Measurements from ENCODE around the gene PFKP.

Gene PFKP

DNA sequence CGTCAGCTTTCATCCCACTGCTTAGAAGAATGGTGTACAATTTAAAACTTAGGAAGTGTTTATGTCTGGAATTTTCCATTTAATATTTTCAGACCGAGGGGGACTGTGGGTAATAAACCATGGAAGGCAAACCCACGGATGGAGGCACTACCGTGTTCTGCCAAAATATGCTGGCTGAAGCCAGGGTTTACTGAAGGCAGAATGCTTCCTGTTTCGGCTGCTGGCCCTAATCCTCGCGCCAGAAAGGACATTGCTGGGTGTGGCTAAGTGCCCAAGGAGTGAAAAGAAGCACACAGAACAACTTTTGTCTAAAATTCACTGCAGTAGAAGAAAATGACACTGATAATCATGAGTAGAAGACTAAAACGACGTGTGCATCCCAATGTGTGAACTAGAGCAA, 72.9 kb downstream of the PFKP start:
- no peak for DNase-seq (ENCODE audit: low read depth)
- no peak for TF ChIP-seq MAX (IDR thresholded peaks at IDR 0.05; ENCODE audit: low read depth, low read length)
- no peak for TF ChIP-seq CTCF (IDR thresholded peaks at IDR 0.05; ENCODE audit: low read depth, low read length)
- no peak for TF ChIP-seq POLR2A (IDR thresholded peaks at IDR 0.05; ENCODE audit: extremely low read depth, insufficient read length)
- no peak for TF ChIP-seq MYC (IDR thresholded peaks at IDR 0.05; ENCODE audit: low read depth, low read length)
- no peak overlapping the region for H3K4me3 ChIP-seq (ENCODE audit: low read depth, low read length)

DNA sequence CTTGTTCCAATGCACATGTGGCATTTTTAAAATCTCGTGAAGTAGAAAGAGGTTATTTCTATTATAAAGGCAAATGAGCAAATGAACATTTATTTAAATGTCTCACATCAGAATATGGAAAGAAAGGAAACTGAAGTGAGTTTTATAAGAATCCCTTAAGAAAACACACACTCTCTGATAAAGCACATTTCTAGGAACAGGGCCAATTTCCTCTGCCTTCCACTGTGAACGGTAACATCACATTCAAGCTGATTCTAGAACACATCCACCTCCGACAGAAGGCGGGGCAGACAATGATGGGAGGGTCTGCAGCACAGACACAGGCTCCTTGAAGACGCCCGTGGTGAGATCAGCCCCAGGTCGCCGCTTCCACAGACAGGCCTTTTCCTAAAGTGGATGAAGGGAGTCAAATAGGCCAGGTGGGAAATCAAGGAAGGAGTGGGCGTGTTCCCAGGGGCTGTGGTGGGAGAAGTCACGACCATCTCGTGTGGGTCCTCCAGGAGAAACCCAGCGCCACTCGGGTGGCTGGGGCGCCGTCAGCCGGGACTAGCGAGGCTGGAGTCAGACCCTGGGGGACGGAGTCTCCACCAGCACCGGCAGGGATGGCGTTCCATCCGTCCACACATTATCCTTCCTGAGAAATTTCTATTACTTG, 74.1 kb downstream of the PFKP start:
- no peak overlapping the region for H3K4me3 ChIP-seq (ENCODE audit: low read depth, low read length)
- TF ChIP-seq CTCF (IDR thresholded peaks at IDR 0.05; ENCODE audit: low read depth, low read length): no peak
- no peak for TF ChIP-seq POLR2A (IDR thresholded peaks at IDR 0.05; ENCODE audit: extremely low read depth, insufficient read length)
- no peak for TF ChIP-seq MAX (IDR thresholded peaks at IDR 0.05; ENCODE audit: low read depth, low read length)
- no peak for DNase-seq (ENCODE audit: low read depth)

DNA sequence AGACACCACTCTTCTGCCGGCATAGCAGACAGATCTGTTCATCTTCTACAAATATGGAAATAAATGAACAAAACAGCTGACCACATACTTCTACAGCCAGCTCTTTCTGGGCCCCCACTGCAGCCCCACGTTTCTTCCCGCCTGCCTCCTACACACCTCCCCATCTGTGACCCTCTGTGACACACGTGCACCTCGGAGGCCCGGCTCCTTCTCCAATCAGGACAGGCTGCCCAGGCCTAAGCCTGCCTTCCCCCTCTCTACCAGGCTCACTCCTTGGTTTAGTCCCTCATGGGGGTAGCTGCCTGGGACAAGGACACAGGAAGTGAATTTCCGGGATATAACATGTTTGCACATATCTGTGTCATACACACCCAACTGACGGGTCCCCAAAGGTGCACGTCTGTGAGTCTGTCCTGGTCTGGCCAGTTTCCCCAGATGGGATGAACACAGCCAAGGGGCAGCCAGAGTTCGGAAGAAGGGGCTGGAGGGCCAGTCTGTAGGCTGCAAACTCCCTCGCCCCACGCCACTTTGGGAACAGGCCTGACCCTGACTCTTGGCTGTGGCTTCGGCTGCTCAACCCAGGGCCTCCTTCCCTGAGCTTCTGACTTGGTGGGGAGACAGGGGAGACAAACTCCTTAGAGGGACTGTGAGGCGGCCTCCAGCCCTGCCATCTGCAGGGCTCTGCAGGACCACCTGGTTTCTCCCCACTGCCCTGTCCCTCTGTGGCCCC, 75.0 kb downstream of the PFKP start:
- DNase-seq (ENCODE audit: low read depth): no peak
- no peak overlapping the region for H3K4me3 ChIP-seq (ENCODE audit: low read depth, low read length)
- TF ChIP-seq MAX (IDR thresholded peaks at IDR 0.05; ENCODE audit: low read depth, low read length) (no peak), POLR2A (IDR thresholded peaks at IDR 0.05; ENCODE audit: extremely low read depth, insufficient read length) (no peak), CTCF (IDR thresholded peaks at IDR 0.05; ENCODE audit: low read depth, low read length) (no peak), MYC (IDR thresholded peaks at IDR 0.05; ENCODE audit: low read depth, low read length) (no peak)

DNA sequence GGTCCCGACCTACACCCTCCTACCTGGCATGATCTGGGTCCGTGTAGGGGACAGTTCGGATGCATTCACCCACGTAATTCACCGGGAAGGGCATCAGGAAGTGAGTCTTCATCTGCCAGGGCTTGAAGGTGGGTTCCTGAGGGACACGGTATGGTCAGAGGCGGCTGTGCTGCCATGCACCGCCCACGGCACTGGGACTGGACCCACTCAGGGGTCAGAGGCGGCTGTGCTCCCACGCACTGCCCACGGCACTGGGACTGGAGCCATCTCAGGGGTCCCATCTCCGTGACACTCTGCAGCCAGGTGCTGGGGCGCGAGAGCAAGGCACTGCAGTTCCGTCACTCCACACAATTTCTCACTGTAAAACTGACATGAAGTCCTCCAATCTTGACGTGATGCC, 76.0 kb downstream of the PFKP start:
- H3K4me3 ChIP-seq (ENCODE audit: low read depth, low read length): no peak overlapping the region
- DNase-seq (ENCODE audit: low read depth): no peak
- TF ChIP-seq CTCF (IDR thresholded peaks at IDR 0.05; ENCODE audit: low read depth, low read length) (no peak), MAX (IDR thresholded peaks at IDR 0.05; ENCODE audit: low read depth, low read length) (no peak), MYC (IDR thresholded peaks at IDR 0.05; ENCODE audit: low read depth, low read length) (no peak), POLR2A (IDR thresholded peaks at IDR 0.05; ENCODE audit: extremely low read depth, insufficient read length) (no peak)

DNA sequence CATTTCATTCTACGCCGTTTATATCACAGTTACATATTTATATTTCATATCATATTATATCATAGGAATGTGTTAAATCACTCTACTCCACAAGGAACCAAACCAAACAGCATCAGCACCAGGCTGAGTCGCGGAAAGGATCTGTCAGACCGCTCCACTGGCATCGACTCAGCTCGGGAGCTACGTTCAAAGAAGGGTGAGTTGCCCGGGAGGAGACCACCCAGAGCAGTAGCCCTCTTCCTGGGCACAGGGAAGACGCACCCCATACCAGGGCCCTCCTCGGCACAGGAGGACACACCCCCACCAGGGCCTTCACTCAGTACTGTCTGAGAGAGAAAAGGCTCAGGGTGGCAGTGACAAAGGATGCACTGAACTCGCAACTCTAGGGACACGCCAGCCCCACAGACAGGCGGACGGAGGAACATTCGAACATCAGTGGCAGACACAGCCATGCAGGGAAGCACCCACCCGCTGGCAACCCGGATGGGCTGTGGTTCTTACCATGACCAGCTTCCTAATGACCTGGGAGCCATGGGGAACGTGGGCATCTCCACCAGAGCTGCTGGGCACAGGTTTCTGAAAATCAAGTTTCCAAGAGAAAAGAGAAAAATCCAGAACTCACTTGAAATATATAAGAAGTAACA, 76.6 kb downstream of the PFKP start:
- H3K4me3 ChIP-seq (ENCODE audit: low read depth, low read length): no peak overlapping the region
- DNase-seq (ENCODE audit: low read depth): no peak
- TF ChIP-seq CTCF (IDR thresholded peaks at IDR 0.05; ENCODE audit: low read depth, low read length): no peak
- TF ChIP-seq MAX (IDR thresholded peaks at IDR 0.05; ENCODE audit: low read depth, low read length): no peak
- TF ChIP-seq MYC (IDR thresholded peaks at IDR 0.05; ENCODE audit: low read depth, low read length): no peak
- TF ChIP-seq POLR2A (IDR thresholded peaks at IDR 0.05; ENCODE audit: extremely low read depth, insufficient read length): no peak

Measured in NB4 (cell line).